NCI-H2196 treated with DMSO at 0.1 percent for 48 hours (cell line): ENCODE measurements around the gene SIK2.
"Not testable (repeated sequence)": the region's sequence is repeated elsewhere in the genome, so short reads cannot be mapped to it uniquely, and the experiment has no call there.

Source experiments
- DNase-seq: peaks from one replicate; lab custom pipeline; 2025; ENCODE audit not compliant: unreplicated experiment; lab: John Stamatoyannopoulos, UW

Gene SIK2

DNA sequence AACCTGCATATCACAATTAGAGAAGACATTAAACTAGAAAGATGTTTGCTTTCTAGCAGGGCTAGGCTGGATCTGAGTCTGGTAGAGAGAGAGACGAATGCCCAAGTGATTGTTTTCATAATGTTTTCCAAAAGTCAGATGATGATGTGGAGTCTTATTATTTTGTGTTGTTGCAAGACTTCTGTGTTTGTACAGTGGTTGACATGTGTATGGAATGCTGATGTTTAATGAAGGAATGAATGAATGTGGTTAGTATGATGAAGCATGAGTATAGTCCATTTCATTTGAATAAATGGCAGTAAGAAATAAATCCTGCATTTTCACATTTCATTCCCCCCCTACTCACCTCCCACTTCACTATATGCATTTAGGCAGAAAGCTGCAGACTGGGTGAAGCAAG lies 94.3 kb downstream of the SIK2 start:
- no peak for DNase-seq

DNA sequence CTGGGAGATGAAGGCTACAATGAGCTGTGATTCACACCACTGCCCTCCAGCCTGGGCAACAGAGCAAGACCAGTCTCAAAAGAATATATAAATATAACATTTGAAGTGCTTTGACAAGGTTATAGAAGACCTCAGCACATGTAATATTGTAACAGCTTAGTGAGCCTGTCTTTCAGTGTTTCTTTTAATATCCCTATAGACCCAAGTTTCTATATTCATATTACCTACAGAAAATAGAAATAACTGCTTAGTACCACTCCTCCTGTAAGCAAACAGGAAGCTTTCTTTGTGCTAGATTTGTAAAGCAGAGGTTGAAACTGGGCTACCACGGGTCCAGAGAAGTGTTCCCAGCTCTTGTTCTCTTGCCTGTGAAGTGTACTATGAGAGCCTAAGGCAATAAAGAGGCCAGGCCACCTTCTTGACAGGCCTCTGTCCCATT lies 95.7 kb downstream of the SIK2 start:
- no peak for DNase-seq

DNA sequence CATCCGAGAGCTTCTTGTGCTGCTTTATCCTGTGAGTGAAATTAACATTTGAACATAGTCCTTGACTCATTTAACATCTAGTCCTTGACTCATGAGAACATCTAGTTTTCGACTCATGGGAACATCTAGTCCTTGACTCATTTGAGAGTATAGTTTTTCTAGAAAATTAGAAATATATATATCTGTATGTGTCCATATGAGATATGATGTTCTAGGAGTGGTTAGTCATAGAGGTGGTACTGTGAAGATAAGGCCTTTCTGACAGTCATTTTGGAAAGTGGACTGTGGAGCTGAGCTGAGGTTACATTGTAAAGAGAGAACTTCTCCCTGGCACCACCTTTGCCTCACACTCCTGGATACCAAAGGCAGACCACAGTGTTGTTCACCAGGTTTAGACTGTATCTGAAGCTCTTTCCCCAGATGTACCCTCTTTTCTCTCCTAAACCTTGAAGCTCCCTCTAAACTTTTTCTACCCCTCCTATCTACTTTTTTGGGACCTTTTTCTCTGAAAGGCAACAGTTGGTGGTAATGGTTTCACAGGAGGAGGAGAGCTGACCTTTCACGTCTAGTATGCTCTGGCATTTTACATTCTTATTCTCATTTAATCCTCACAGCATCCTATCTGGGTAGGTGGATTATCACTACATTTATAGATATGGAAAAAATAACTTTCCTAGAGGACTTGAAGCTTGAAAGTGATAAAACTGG lies 96.8 kb downstream of the SIK2 start:
- DNase-seq, result no peak

DNA sequence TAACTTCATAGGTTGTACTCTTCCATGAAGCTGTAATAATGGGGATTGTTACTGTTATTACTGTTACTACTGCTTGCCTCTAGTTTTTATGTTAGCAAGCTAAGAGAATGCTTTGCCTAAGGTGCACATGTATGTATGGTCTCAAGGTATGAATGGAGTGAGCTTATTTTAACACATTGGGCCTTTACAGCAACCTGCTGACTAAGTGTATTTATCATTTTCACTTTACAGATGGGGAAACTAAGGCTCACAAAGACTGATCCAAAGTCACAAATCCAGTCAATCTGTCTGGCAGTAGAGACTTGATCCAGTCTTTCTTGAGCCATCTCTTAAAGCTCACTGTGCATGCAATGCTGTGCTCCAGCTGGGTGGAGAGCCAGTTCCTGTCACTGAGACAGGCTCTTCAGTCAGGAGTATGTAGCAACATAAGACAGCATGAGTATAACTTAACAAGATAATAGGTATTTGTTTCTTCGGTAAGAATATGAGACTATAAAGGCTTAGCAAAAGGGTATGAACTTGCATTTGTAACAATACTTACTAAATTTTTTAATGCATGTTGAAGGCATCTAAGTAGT lies 97.4 kb downstream of the SIK2 start:
- DNase-seq, result no peak

DNA sequence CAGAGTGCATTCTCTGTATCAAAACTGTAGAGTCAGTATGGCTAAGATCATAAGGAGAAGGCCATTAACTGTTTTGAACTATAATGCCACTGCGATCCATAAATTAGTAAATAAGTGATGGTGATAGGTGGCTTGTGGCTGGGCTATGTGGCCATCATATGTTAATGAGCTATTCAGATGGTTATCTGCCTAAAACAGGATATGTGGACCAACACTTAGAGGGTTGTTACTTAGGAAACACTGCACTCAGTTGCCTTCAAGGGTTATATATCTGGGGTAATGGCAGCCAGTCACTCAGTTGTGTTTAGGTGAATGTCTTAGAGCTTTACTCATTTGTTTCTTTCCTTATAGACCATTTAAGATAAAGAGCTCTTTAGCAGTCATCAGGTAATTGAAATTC lies 97.9 kb downstream of the SIK2 start:
- DNase-seq, result no peak

DNA sequence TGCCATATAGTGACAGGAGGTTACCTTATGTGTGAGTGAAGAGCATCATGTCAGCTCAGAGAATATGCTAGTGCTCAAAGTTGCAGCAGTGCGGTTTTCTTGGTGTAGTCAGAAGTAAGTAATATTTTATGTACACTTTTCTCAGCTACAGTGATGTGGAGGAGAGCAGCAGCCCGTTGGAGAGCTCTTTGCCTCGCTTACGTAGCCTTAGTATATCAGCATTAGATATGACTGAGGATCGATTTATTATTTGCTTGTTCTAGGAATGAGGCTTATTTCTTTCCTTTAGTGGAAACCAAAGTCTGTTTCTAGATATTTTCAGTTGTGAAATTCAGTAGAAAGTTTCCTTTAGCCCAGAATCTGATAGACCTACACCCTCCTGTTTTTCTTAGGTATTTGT lies 100.4 kb downstream of the SIK2 start:
- DNase-seq, result no peak

DNA sequence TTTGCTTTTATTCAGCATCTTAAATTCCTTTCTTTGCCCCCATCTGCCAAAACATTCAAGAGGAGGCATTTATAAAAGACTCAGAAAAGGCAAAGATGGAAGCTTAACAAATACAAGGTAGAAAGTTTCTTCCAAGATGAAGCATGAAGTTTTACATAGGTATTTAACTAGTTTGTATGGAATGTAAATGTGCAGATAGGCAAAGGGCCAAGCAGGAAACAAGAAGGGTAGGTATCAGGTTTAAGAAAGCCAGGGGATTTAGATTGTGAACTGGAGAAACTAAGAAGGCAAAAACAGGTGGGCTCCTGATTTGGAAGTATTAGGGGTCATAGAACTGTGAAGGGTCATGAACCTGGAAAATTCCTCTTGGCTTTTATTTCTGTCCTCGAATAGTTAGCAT lies 101.3 kb downstream of the SIK2 start:
- no peak for DNase-seq

DNA sequence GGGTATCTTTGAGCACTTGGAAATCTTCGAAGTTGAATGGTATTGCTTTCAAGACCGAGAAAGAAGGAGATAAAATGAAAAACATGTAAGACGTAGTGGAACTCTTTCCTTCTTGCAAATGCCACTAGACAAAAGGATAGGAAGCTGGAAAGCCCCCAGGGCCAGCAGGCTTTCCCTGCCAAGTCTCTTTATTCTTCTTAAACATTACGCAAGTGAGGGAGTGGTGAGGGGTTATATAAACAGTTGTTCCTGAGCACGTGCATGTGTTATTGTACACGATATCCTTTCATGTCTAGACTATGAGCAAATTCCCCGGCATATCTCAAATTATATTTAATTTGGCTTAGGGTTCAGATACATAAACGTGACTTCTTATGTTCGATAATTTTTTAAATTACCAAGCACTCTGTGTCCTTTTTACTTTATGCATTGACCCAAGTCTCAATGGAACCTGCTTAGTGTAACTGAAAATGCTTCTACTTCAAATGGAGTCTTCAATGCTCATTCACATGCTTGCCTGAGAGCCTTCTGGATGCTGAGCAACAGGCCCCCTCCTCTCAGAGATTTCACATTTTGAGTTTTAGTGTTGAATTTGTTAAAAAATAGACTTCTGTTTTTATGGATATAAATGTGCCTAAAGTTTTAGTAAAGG lies 104.9 kb downstream of the SIK2 start:
- no peak for DNase-seq

DNA sequence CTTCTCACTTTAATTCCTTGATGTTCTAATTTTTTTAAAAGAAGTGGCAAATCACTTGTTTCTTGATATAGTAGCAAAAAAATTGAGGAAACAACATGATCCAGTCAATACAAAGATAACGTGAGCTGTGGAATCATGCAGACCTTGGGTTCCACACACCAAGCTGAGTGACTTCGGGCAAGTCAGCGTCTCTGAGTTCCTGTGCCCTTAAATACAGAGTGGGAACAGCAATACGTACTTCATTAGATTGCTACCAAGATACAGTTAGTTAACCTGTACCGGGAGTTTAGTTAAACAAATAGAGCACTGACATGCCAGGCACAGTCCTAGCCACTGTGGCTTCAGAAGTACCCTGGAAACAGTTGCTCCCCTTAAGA lies 105.4 kb downstream of the SIK2 start:
- DNase-seq, result no peak

DNA sequence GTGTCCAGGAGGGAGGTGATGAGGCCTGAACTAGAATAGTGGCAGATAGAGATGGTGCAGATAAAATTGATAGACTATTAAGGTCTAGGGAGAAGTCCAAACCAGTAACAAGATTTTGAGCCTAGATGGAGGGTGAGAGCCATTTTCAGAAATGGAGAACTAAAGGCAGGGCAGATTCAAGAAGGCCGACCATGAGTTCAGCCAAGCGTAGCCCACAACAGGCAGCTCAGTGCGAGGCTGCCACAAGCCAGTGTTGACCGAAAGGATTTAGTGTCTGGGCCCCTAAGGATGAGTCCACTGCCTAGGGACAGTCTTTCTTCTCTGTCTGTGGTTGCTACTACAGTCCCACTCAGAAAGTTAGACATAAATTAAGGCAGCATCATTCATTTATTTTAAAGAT lies 112.3 kb downstream of the SIK2 start:
- DNase-seq, result no peak

DNA sequence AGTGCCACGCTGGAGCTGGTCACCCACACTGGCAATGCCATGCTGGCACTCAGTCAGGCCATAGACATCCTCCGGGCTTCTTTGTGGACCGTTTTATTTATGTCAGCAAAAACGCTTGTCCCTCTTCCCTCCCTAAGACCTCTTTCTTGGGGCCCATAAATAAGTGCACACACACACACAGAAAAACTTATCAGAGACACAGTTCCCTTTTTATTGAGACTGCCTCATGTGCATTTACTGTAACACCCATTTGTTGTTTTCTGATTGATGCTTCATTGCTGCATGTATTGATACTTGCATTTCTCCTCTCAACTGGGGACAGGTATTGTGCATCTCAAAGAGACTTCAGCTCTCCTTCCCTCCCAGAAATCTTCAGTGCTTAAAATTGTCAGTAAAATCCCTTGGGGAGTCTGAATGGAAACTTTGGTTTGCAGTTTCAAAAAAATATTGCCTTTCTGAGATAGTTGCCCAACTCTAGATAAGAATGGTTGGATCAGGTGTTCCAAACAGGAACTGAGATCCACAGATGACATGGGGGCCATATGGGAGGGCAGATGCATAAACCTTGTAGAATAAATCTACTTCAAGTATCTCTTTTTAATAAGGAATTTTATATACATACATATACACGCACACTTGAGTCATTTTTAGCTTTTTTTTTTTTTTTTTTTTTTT lies 113.0 kb downstream of the SIK2 start:
- DNase-seq, result no peak

DNA sequence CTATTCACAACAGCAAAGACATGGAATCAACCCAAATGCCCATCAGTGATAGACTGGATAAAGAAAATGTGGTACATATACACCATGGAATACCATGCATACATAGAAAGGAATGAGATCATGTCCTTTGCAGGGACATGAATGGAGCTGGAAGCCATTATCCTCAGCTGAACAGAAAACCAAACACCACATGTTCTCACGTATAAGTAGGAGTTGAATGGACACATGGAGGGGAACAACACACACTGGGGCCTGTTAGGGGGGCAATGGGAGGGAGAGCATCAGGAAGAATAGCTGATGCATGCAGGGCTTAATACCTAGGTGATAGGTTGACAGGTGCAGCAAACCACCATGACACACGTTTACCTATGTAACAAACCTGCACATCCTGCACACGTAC lies 115.4 kb downstream of the SIK2 start:
- not testable (repeated sequence) for DNase-seq

DNA sequence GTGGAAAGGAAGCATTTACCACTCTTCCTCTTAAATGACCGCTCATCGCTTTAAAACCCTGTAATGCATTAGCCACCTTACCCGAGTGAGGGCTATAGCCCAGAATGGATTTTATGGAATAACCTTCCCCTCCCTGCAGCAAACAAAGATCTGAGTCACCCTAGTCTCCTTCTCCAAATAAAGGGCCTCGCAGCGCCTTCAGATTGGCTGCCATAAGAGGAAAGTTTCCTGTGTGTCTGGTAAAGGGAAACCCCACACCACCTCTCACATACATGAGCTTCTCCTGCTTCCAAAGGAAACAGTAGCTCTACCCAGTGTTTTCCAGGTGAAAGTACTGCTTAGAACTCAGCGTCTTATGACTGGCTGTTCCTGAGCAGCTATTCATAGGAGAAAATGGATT lies 116.2 kb downstream of the SIK2 start:
- no peak for DNase-seq

DNA sequence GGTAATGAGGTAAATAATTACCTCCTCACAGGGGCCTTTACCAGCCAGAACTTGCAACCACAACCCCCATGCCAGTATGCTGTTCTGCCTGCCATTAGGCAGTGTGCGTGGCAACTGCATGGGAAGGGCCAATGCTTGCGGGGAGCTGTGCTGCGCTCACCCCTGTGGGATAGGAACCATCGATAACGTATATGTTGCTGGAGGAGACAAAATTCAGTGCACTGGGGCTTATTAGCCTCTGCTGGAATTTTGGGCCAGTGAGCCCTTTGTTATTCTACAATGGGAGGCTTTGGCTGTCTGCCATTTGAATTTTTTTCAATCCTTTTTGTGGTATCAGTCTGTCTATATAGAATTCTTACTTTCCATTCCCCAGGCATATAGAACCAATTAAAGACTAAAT lies 116.6 kb downstream of the SIK2 start:
- no peak for DNase-seq

DNA sequence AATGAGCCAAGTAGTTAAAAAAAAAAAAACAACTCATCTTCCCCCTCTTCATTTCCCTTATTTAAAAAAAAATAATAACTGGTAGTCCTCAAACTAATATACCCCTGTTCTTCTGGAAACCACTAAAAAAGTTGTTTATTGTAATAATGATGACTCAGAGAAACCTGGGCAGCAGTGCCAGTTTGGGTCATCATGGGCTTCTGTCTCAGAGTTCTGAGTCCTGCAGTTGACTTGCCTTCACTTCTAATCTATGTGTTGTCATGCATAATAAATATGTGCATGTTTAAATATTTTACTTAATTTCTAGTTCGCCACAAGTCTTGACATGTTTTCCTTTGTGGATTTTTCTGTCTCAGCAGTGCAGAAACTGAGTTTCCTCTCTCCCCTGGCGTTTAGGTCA lies 117.1 kb downstream of the SIK2 start:
- DNase-seq, result no peak

DNA sequence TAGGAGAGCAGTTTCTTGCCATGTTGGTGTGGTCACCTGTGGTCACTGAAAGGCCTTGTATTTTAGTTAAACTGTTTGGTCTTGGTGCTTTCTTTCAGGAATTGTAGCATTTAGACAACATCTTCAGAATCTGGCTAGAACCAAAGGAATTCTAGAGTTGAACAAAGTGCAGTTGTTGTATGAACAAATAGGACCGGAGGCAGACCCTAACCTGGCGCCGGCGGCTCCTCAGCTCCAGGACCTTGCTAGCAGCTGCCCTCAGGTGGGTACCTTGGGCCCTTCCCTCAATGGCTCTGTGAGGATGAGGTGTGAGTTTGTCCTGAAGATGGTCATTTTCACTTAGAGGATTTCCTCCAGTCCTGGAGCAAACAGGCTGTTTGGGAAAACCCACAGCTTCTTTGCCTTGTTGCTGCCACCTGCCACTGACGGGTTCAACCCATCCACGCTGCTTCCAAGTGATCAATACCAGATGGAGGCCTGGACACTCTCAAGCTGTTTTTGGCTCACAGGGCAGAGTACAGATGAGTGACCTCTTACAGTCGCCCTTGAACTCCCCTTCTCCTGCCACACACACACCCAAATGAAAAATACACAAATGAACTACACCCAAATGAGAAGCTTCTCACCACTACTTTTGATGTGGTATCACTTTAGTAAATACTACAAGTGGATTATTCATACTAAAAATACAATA lies 118.7 kb downstream of the SIK2 start:
- DNase-seq, result no peak

DNA sequence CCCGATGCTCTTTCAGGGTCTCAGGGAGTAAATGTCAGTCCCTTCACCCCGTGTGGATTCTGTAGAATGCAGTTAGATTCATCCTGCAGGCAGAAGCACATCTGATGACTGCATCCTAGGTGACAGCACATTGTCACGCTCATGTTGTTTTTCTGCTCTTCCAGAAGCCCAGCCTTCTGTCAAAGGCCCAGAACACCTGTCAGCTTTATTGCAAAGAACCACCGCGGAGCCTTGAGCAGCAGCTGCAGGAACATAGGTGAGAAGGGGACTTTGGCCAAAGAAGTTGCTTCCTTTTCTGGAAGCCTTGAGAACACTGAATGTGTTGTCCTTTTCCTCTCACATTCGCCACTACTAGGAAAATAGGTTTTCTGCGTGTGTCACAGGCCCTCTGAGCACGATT lies 120.3 kb downstream of the SIK2 start:
- DNase-seq, result no peak

DNA sequence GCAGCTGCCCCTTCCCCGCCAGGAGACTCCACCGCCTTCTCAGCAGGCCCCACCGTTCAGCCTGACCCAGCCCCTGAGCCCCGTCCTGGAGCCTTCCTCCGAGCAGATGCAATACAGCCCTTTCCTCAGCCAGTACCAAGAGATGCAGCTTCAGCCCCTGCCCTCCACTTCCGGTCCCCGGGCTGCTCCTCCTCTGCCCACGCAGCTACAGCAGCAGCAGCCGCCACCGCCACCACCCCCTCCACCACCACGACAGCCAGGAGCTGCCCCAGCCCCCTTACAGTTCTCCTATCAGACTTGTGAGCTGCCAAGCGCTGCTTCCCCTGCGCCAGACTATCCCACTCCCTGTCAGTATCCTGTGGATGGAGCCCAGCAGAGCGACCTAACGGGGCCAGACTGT lies 121.3 kb downstream of the SIK2 start:
- no peak for DNase-seq

DNA sequence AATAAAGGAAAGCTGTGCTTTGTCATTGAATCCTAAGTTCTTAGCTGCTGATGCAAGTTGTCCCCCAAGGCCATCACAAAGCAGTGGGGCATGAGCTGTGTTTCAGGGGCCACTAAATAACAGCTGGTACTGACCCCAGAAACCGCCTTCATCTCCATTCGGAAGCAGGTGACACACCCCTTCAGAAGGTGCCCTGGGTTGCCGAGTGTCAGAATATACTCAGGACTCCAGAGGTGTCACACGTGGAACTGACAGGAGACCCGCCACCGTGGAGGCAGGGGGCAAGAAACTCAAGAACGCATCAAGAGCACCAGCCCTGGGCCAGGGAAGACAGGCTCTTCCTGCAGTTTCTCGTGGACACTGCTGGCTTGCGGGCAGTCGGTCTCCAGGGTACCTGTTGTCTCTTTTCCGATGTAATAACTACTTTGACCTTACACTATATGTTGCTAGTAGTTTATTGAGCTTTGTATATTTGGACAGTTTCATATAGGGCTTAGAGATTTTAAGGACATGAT lies 122.4 kb downstream of the SIK2 start:
- DNase-seq, result no peak

DNA sequence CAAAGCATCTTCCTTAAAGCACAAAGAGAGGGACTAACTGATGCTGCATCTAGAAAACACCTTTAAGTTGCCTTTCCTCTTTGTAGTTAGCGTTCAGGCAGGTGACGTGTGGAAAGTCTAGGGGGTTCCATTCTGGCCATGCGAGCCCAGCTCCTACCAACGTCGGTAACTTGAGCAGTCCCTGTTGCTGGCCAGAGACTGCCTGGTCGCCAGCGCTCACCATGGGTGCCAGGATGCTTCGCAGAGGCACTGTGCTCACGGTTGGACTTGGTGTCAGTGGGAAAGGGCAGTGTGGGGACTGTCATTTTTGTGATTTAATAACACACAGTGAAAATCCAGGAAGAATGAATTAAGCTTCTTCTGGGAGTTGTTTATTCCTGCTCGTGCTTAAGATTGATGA lies 123.4 kb downstream of the SIK2 start:
- DNase-seq, result no peak

DNA sequence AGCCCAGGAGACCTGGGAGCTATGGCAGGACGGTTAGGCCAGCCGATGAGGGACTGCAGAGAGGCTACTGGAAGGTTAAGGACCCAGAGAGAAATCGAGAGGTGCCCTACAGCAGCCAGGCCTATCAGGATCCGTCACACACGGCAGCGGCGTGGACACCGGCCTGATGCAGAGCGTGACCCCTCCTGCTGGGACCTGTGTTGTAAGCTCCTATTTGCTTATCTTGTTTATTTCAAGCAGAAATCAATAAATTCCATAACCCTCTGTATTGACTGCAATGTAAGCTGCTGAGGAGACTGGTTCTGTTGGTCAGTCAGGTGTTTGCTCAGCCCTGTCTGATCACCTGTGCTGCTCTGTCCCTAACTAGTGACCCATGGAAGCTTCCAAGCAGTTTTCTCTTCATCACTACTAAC lies 124.1 kb downstream of the SIK2 start:
- DNase-seq, result no peak
